IMR-90 (cell line): Measurements from ENCODE around the gene CXCL12. TPM values are rescaled to one million over a fixed set of nuclear protein-coding genes. Genes with fewer than 3 reads are reported as not detected.
A peak's percentile ranks its signal among the peaks of the same experiment; 100 is the strongest.

Source experiments
- ATAC-seq: fragments of 200-7000 bp; cut with Tn5 transposase; 2 replicates; pipeline ENCODE4 v1.9.1; 2020; ENCODE audit warnings: low read depth, mild to moderate bottlenecking, moderate library complexity
- BruUV-seq: library from RNA; stranded (reverse); fragments of 400-500 nt; replicated peaks from 2 replicates; lab custom pipeline; 2021; lab: Mats Ljungman, UMichigan
- CTCF ChIA-PET: fragments of 300-600 bp; formaldehyde crosslinking; extraction: SDS; loops from one replicate; lab custom pipeline; 2021; ENCODE audit warnings: antibody characterized with exemption; lab: Yijun Ruan, JAX
- POLR2A ChIA-PET: fragments of 300-600 bp; sonication (Branson Sonifier 250); formaldehyde crosslinking; loops from one replicate; lab custom pipeline; 2022; ENCODE audit warnings: antibody characterized with exemption; ENCODE audit not compliant: unreplicated experiment; lab: Charles Lee
- DNase-seq: peaks from one replicate; pipeline ENCODE4 v3.0.0; 2013
- H2AFZ ChIP-seq: replicated peaks from 2 replicates; pipeline ENCODE3; 2013; ENCODE audit warnings: low read length, mild to moderate bottlenecking; ENCODE audit not compliant: poor library complexity
- H2AK5ac ChIP-seq: 2 replicates; pipeline ENCODE4 v1.6.1; 2013; ENCODE audit warnings: low read depth, low read length, inconsistent platforms
- H2AK9ac ChIP-seq: replicated peaks from 2 replicates; pipeline ENCODE3; 2013; ENCODE audit warnings: mild to moderate bottlenecking, low read depth, low read length, moderate library complexity; ENCODE audit not compliant: poor library complexity
- H2BK120ac ChIP-seq: 2 replicates; pipeline ENCODE4 v1.6.1; 2013; ENCODE audit warnings: low read depth, low read length, inconsistent platforms
- H2BK15ac ChIP-seq: 3 replicates; pipeline ENCODE4 v1.6.1; 2013; ENCODE audit warnings: low read depth, low read length, inconsistent platforms
- H2BK20ac ChIP-seq: 2 replicates; pipeline ENCODE4 v1.6.1; 2013; ENCODE audit warnings: low read depth, mild to moderate bottlenecking, inconsistent platforms, low read length, moderate library complexity
- H2BK5ac ChIP-seq: 2 replicates; pipeline ENCODE4 v1.6.1; 2013; ENCODE audit warnings: mild to moderate bottlenecking, low read depth, low read length, inconsistent platforms; ENCODE audit not compliant: poor library complexity, severe bottlenecking
- H3K14ac ChIP-seq: replicated peaks from 2 replicates; pipeline ENCODE4 v1.6.1; 2013; ENCODE audit warnings: low read depth, low read length, inconsistent platforms
- H3K18ac ChIP-seq: 2 replicates; pipeline ENCODE4 v1.6.1; 2013; ENCODE audit warnings: low read depth, low read length, control low read depth
- H3K23ac ChIP-seq: 2 replicates; pipeline ENCODE4 v1.6.1; 2013; ENCODE audit warnings: low read depth, low read length, inconsistent platforms
- H3K27ac ChIP-seq: 2 replicates; pipeline ENCODE4 v1.5.1; 2013; ENCODE audit warnings: mild to moderate bottlenecking, control low read depth, low read length; ENCODE audit not compliant: insufficient read depth
- H3K27me3 ChIP-seq: 2 replicates; pipeline ENCODE4 v1.6.1; 2013; ENCODE audit warnings: low read length; ENCODE audit not compliant: control insufficient read depth, insufficient read depth
- H3K36me3 ChIP-seq: 2 replicates; pipeline ENCODE4 v1.6.1; 2013; ENCODE audit warnings: low read length, mixed read lengths; ENCODE audit not compliant: control insufficient read depth, insufficient read depth
- H3K4ac ChIP-seq: 2 replicates; pipeline ENCODE4 v1.6.1; 2013; ENCODE audit warnings: low read depth, low read length, inconsistent platforms
- H3K4me1 ChIP-seq: 2 replicates; pipeline ENCODE4 v1.6.1; 2013; ENCODE audit warnings: low read length, mixed read lengths; ENCODE audit not compliant: control insufficient read depth, insufficient read depth
- H3K4me2 ChIP-seq: 2 replicates; pipeline ENCODE4 v1.6.1; 2013; ENCODE audit warnings: low read depth, mild to moderate bottlenecking, control low read depth, low read length, moderate library complexity
- H3K4me3 ChIP-seq: 2 replicates; pipeline ENCODE4 v1.5.1; 2013; ENCODE audit warnings: low read depth, mild to moderate bottlenecking, control low read depth, low read length, moderate library complexity; ENCODE audit not compliant: insufficient read depth
- H3K56ac ChIP-seq: 2 replicates; pipeline ENCODE4 v1.6.1; 2013; ENCODE audit warnings: low read length, inconsistent platforms; ENCODE audit not compliant: insufficient read depth; ENCODE audit errors: extremely low read depth
- H3K79me1 ChIP-seq, 2 experiments: 2 replicates each; pipeline ENCODE4 v1.6.1; 2013; ENCODE audit warnings: low read length in 2 of 2, inconsistent platforms in 1 of 2, low read depth in 1 of 2
- H3K9ac ChIP-seq: 2 replicates; pipeline ENCODE4 v1.6.1; 2013; ENCODE audit warnings: low read depth, low read length, control low read depth
- H3K9me1 ChIP-seq: 2 replicates; pipeline ENCODE4 v1.6.1; 2013; ENCODE audit warnings: low read length, inconsistent platforms; ENCODE audit not compliant: insufficient read depth
- H3K9me3 ChIP-seq: 2 replicates; pipeline ENCODE4 v1.6.1; 2013; ENCODE audit warnings: low read length; ENCODE audit not compliant: control insufficient read depth, insufficient read depth
- H4K20me1 ChIP-seq: 2 replicates; pipeline ENCODE4 v1.6.1; 2013; ENCODE audit warnings: low read length, inconsistent platforms; ENCODE audit not compliant: insufficient read depth
- H4K5ac ChIP-seq: 2 replicates; pipeline ENCODE4 v1.6.1; 2013; ENCODE audit warnings: mild to moderate bottlenecking, low read depth, low read length, control low read depth
- H4K8ac ChIP-seq, 2 experiments: 2 replicates each; pipeline ENCODE4 v1.6.1; 2013; ENCODE audit warnings: low read depth in 2 of 2, low read length in 2 of 2, control low read depth in 1 of 2, inconsistent platforms in 1 of 2
- H4K91ac ChIP-seq: 2 replicates; pipeline ENCODE4 v1.6.1; 2013; ENCODE audit warnings: low read depth, low read length, inconsistent platforms; ENCODE audit not compliant: insufficient read depth
- BHLHE40 ChIP-seq: fragments of 150-350 bp; IDR thresholded peaks from 2 replicates; pipeline ENCODE4 v1.6.1; 2016; ENCODE audit warnings: mild to moderate bottlenecking, low read depth, low read length
- CEBPB ChIP-seq: IDR thresholded peaks from 2 replicates; pipeline ENCODE4 v1.6.1; 2012; ENCODE audit warnings: low read depth, low read length, improper control_type of control experiment
- CHD1 ChIP-seq: IDR thresholded peaks from 2 replicates; pipeline ENCODE4 v1.6.1; 2012; ENCODE audit warnings: low read depth, low read length, improper control_type of control experiment
- MAFK ChIP-seq: IDR thresholded peaks from 2 replicates; pipeline ENCODE4 v1.6.1; 2012; ENCODE audit warnings: low read depth, low read length, improper control_type of control experiment
- MAZ ChIP-seq: IDR thresholded peaks from 2 replicates; pipeline ENCODE4 v1.6.1; 2012; ENCODE audit warnings: low read depth, mild to moderate bottlenecking, low read length, improper control_type of control experiment, moderate library complexity, borderline replicate concordance
- MXI1 ChIP-seq: IDR thresholded peaks from 2 replicates; pipeline ENCODE4 v1.6.1; 2012; ENCODE audit warnings: low read depth, mild to moderate bottlenecking, low read length, moderate library complexity, borderline replicate concordance
- POLR2A ChIP-seq: IDR thresholded peaks from 2 replicates; pipeline ENCODE4 v1.6.1; 2012; ENCODE audit warnings: mild to moderate bottlenecking, low read depth, low read length
- RAD21 ChIP-seq: IDR thresholded peaks from 2 replicates; pipeline ENCODE4 v1.6.1; 2012; ENCODE audit warnings: low read length, improper control_type of control experiment
- RCOR1 ChIP-seq: IDR thresholded peaks from 2 replicates; pipeline ENCODE4 v1.6.1; 2012; ENCODE audit warnings: mild to moderate bottlenecking, low read length, improper control_type of control experiment; ENCODE audit not compliant: insufficient replicate concordance
- WGBS, 2 experiments: methylation state at CpG; one replicate each; pipeline versions ENCODE4 v1.1.5 to v1.1.7; 2013; ENCODE audit warnings: missing lambda C conversion rate in 2 of 2; ENCODE audit not compliant: insufficient read length in 1 of 2; ENCODE audit errors: extremely low coverage in 2 of 2; 5-methylcytosine and 5-hydroxymethylcytosine counted together
- dilution Hi-C: fragments of 300-500 bp; cut with HindIII; formaldehyde crosslinking; loops from one replicate; pipeline ENCODE4 v1.14.3; 2018; ENCODE audit warnings: low sequenced_read_pairs; ENCODE audit not compliant: unreplicated experiment
- in situ Hi-C: fragments of 300-500 bp; cut with MboI; formaldehyde crosslinking; loops from 3 replicates; pipeline ENCODE4 v1.14.3; 2019; ENCODE audit warnings: low sequenced_read_pairs, inconsistent platforms, mixed read lengths
- intact Hi-C: fragments of 100-400 bp; cut with micrococcal nuclease; formaldehyde crosslinking; loops from 2 replicates; pipeline ENCODE4 v1.10.0; 2022
- polyA plus RNA-seq, 3 experiments: library from polyadenylated mRNA; depleted of rRNA; stranded (reverse); fragments of >200 nt; gene quantifications; 2 replicates each; pipeline ENCODE4 v1.2.3, GENCODE V29; 2012; ENCODE audit warnings: low replicate concordance in 1 of 3
- total RNA-seq: library from RNA; depleted of rRNA; stranded (reverse); fragments of >200 nt; gene quantifications from 2 replicates; pipeline ENCODE4 v1.2.3, GENCODE V29; 2012
- TF ChIP-seq, protein P1 (sequence below): fragments of 150-350 bp; IDR thresholded peaks from 2 replicates; pipeline ENCODE4 v1.6.1; 2016; ENCODE audit warnings: low read depth, mild to moderate bottlenecking, low read length, moderate library complexity, borderline replicate concordance
- TF ChIP-seq, protein P2 (sequence below): conservative IDR thresholded peaks from 2 replicates; pipeline ENCODE4 v1.5.1; 2012; ENCODE audit warnings: mild to moderate bottlenecking, low read depth, low read length, improper control_type of control experiment

CXCL12 gene
- total and polyA plus RNA-seq, 2 of the 4 experiments (the other 2 are of a cell fraction), result 15.8 to 80.7 TPM

- Histone ChIP-seq H3K56ac (no peak overlapping the region), H4K20me1 (no peaks in the 10 kb centered on the region), H3K14ac (no peak overlapping the region), H4K5ac (no peak overlapping the region), H3K4me2 (no peak overlapping the region), H3K18ac (no peak overlapping the region), H4K91ac (no peak overlapping the region), H3K27me3 (no peaks in the 10 kb centered on the region; the same call in 1 of the 2 replicates), H4K8ac (no peak overlapping the region), H2AK5ac (0 out of 2 replicates have a peak overlapping the region, but pooled peaks have one; percentile 16), H3K9ac (no peak overlapping the region), H3K4ac (no peak overlapping the region), H2AFZ (peak overlapping the region; percentile 33), H3K79me1 (no peaks in the 10 kb centered on the region), H2BK20ac (no peak overlapping the region), H3K4me3 (no peak overlapping the region), H3K23ac (no peak overlapping the region), H3K27ac (no peak overlapping the region), H2AK9ac (no peak overlapping the region), H3K9me3 (no peaks in the 10 kb centered on the region), H2BK15ac (no peak overlapping the region), H3K4me1 (peaks cover 8% of the 10 kb centered on the region; the same call in 1 of the 2 replicates), H3K36me3 (no peaks in the 10 kb centered on the region), H2BK5ac (no peak overlapping the region), H2BK120ac (no peak overlapping the region), H3K9me1 (0 out of 2 replicates have a peak, but pooled peaks cover 4% of the 10 kb centered on the region)
- dilution Hi-C loops, result no loop called here
- ChIA-PET POLR2A (no interaction called here), CTCF (no interaction called here)
- no peak for TF ChIP-seq RCOR1
- TF ChIP-seq MAZ, result no peak
- no peak for TF ChIP-seq RAD21
- TF ChIP-seq, protein P1, sequence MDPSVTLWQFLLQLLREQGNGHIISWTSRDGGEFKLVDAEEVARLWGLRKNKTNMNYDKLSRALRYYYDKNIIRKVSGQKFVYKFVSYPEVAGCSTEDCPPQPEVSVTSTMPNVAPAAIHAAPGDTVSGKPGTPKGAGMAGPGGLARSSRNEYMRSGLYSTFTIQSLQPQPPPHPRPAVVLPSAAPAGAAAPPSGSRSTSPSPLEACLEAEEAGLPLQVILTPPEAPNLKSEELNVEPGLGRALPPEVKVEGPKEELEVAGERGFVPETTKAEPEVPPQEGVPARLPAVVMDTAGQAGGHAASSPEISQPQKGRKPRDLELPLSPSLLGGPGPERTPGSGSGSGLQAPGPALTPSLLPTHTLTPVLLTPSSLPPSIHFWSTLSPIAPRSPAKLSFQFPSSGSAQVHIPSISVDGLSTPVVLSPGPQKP, result no peak
- no peak for TF ChIP-seq POLR2A
- no peak for TF ChIP-seq MXI1
- no peak for TF ChIP-seq CHD1
- TF ChIP-seq CEBPB, result no peak
- TF ChIP-seq, protein P2, sequence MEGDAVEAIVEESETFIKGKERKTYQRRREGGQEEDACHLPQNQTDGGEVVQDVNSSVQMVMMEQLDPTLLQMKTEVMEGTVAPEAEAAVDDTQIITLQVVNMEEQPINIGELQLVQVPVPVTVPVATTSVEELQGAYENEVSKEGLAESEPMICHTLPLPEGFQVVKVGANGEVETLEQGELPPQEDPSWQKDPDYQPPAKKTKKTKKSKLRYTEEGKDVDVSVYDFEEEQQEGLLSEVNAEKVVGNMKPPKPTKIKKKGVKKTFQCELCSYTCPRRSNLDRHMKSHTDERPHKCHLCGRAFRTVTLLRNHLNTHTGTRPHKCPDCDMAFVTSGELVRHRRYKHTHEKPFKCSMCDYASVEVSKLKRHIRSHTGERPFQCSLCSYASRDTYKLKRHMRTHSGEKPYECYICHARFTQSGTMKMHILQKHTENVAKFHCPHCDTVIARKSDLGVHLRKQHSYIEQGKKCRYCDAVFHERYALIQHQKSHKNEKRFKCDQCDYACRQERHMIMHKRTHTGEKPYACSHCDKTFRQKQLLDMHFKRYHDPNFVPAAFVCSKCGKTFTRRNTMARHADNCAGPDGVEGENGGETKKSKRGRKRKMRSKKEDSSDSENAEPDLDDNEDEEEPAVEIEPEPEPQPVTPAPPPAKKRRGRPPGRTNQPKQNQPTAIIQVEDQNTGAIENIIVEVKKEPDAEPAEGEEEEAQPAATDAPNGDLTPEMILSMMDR, result no peak
- no peak for TF ChIP-seq BHLHE40
- TF ChIP-seq MAFK, result no peak
- WGBS, 2 experiments, result 87% methylated on average over 3 of the region's 13 CpGs; no CpG with 5 or more reads in 1 of the 2 experiments
- intact Hi-C loops, result no loop called here
- in situ Hi-C loops, result no loop called here
- no TSS peak for BruUV-seq
- no peak for ATAC-seq
- DNase-seq, result no peak
These were observed 21.8 kb downstream of the CXCL12 start for GRCh38 chr10:44362866-44363711.
